Measurements from ENCODE around the gene PXDC1. TPM values are rescaled to one million over a fixed set of nuclear protein-coding genes. Genes with fewer than 3 reads are reported as not detected.
"Not testable (repeated sequence)": the region's sequence is repeated elsewhere in the genome, so short reads cannot be mapped to it uniquely, and the experiment has no call there.

Gene PXDC1
- total and polyA plus RNA-seq, 7 donors, result 9.0 to 116 (median 46.7) TPM

DNA sequence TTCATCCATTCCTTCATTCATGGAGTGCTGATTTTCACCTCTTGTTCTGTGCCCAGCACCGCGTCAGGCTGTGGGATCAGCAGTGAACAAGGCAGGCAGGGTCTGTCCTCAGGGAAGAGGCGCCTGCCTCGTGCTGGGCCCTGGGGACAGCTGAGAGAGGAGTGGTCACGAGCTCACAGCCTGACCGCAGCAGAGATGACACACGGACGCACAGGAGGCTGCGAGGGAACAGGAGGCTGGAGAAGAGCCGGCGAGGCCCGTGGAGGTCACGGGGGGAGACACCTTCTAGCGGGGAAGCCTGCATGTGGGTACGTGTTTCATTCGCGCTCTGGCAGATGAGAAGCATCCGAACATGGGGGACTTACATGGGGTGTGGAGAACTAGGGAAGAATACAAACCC, 27.5 kb downstream of the PXDC1 start:
- Histone ChIP-seq H3K4me1 (peaks cover 0 to 53% (median 37%) of the 10 kb centered on the region in 4 donors), H3K27me3 (no peaks in the 10 kb centered on the region), H3K27ac (no peak overlapping the region), H3K4me3 (no peak overlapping the region), H3K36me3 (peaks cover 12 to 49% (median 37%) of the 10 kb centered on the region in 4 donors), H3K9me3 (no peaks in the 10 kb centered on the region)
- no peak for TF ChIP-seq EP300 (IDR thresholded peaks at IDR 0.05)
- TF ChIP-seq CTCF (IDR thresholded peaks at IDR 0.05), result no peak
- TF ChIP-seq POLR2A (IDR thresholded peaks at IDR 0.05), result no peak
- TF ChIP-seq POLR2AphosphoS5 (IDR thresholded peaks at IDR 0.05), result no peak
- intact Hi-C loops (cut with DNase I), result no loop called here
- 90 to 91% methylated on average over 18 of the region's 18 CpGs for WGBS, 2 donors
- no peak for DNase-seq

- H3K27ac ChIP-seq, result peak overlapping the region in 3 of 4 donors; percentile 35 to 57 (median 43)
- DNase-seq, result no peak
- peaks cover 0 to 60% (median 40%) of the 10 kb centered on the region in 4 donors for H3K4me1 ChIP-seq
- no peaks in the 10 kb centered on the region for H3K9me3 ChIP-seq
- no peaks in the 10 kb centered on the region for H3K27me3 ChIP-seq
- H3K36me3 ChIP-seq, result peaks cover 12 to 47% (median 34%) of the 10 kb centered on the region in 4 donors
- intact Hi-C loops (cut with DNase I), result no loop called here
- no peak overlapping the region for H3K4me3 ChIP-seq
- WGBS, 2 donors, result 96% methylated on average over 8 of the region's 8 CpGs
- TF ChIP-seq POLR2AphosphoS5 (IDR thresholded peaks at IDR 0.05) (no peak), CTCF (IDR thresholded peaks at IDR 0.05) (no peak), EP300 (IDR thresholded peaks at IDR 0.05) (no peak), POLR2A (IDR thresholded peaks at IDR 0.05) (no peak)
Observed at GRCh38 chr6:3723251-3723650, 28.3 kb downstream of the PXDC1 start.

- intact Hi-C loops (cut with DNase I), result no loop called here
- Histone ChIP-seq H3K27ac (peak overlapping the region in 3 of 4 donors; percentile 35 to 57 (median 43)), H3K4me1 (peaks cover 0 to 63% (median 42%) of the 10 kb centered on the region in 4 donors), H3K27me3 (no peaks in the 10 kb centered on the region), H3K9me3 (no peaks in the 10 kb centered on the region), H3K4me3 (no peak overlapping the region), H3K36me3 (peaks cover 11 to 42% (median 33%) of the 10 kb centered on the region in 4 donors)
- TF ChIP-seq POLR2AphosphoS5 (IDR thresholded peaks at IDR 0.05) (no peak), EP300 (IDR thresholded peaks at IDR 0.05) (no peak), CTCF (IDR thresholded peaks at IDR 0.05) (no peak), POLR2A (IDR thresholded peaks at IDR 0.05) (no peak)
- DNase-seq, result no peak
- WGBS, 2 donors, result 89 to 94% methylated on average over 9 of the region's 9 CpGs
Observed at GRCh38 chr6:3722785-3723184, 28.7 kb downstream of the PXDC1 start.

DNA sequence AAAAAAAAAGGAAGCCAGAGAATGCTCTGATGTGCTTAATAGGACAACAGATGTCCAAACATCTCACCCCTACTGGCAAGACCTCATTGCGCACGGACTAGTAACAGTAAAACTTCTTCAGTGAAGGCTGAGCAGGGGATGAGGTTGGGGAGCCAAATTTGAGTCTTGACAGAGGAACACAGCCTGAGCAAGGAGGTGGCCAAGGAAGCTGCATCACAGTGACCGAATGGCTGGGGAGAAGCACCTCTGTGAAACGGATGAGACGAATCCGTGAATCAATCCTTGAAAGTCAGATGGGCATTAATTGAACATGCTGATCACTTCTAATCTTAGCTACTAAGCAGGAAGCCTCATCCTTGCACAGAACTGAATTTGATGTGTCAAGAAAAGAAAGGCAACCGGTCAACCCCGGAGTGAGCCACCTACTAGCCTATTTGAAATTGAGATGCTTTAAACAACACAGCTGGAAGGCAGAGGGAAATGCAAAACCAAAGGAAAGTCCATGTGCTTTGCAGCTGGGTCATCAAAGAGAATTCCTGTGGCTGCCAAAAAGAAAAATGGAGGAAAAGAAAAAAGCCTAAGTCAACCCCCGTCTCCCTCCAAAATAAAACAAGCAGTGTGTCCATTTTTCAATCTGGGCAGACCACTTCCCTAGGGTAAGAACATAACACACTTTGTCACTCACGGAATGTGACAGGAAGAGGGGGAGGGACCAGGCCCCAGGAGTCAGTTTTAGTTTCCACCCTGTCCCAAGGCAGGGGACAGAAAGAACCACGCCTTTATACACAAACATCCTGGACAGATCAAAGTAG, 29.5 kb downstream of the PXDC1 start:
- no peaks in the 10 kb centered on the region for H3K27me3 ChIP-seq
- DNase-seq, result no peak
- H3K36me3 ChIP-seq, result peaks cover 4 to 35% (median 27%) of the 10 kb centered on the region in 4 donors
- peaks cover 0 to 71% (median 41%) of the 10 kb centered on the region in 4 donors for H3K4me1 ChIP-seq
- TF ChIP-seq EP300 (IDR thresholded peaks at IDR 0.05) (no peak), POLR2AphosphoS5 (IDR thresholded peaks at IDR 0.05) (no peak), POLR2A (IDR thresholded peaks at IDR 0.05) (no peak), CTCF (IDR thresholded peaks at IDR 0.05) (no peak)
- 70 to 73% methylated on average over 11 of the region's 11 CpGs for WGBS, 2 donors
- H3K27ac ChIP-seq, result peak overlapping the region in 2 of 4 donors; percentile 43 to 57
- no peak overlapping the region for H3K4me3 ChIP-seq
- intact Hi-C loops (cut with DNase I), result no loop called here
- no peaks in the 10 kb centered on the region for H3K9me3 ChIP-seq

GRCh38 chr6:3720770-3721169, 30.7 kb downstream of the PXDC1 start:
- H3K4me3 ChIP-seq; intact Hi-C loops (cut with DNase I); H3K27me3 ChIP-seq; DNase-seq; H3K9me3 ChIP-seq; H3K27ac ChIP-seq: not testable (repeated sequence)
- Histone ChIP-seq H3K4me1 (peaks cover 0 to 63% (median 35%) of the 10 kb centered on the region in 4 donors), H3K36me3 (peaks cover 0 to 25% (median 15%) of the 10 kb centered on the region in 4 donors)
- WGBS, 2 donors, result 93 to 97% methylated on average over 24 of the region's 24 CpGs
